ENCODE data around the gene PXMP4.

Gene PXMP4

DNA sequence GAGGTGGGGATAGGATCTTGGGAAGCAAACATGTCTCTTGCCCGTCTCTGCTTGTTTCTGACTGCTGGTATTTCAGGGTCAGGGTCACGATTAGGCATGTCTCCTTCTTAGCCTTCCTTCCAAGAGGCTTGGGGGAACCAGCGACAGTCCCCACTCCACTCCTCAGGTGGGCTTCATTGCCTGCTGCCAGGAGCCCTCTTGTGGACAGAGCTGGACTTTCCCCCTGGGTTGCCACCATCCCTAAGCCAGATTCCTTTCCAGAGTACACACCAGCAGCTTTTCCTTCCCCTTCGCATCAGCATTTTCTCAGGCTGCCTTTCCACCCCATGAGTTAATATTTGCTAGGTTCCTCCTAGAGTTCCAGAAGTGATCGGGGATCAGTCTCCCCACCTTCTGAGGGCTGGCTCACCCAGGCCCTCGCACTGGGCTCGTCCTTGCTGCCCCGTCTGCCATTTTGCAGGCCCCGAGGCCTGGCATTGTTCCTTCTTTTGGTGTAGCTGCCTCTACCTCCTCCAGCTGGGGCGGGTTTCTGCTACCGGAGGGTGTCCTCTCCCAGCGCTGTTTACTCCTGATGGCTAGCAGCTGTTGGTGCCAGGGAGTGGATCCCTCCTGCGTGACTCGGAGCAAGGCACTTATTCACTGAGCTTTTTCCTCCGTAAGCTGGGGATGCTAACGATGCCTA, 66.8 kb downstream of the PXMP4 start:
- DNase-seq, result peak; percentile 81

All from right forelimb (tissue), 1 donor.